ENCODE measurements around the gene SLC5A6. TPM values are rescaled to one million over a fixed set of nuclear protein-coding genes. Genes with fewer than 3 reads are reported as not detected.

Gene SLC5A6
- total RNA-seq, 1 experiment from 2014 or later = 122 TPM

DNA sequence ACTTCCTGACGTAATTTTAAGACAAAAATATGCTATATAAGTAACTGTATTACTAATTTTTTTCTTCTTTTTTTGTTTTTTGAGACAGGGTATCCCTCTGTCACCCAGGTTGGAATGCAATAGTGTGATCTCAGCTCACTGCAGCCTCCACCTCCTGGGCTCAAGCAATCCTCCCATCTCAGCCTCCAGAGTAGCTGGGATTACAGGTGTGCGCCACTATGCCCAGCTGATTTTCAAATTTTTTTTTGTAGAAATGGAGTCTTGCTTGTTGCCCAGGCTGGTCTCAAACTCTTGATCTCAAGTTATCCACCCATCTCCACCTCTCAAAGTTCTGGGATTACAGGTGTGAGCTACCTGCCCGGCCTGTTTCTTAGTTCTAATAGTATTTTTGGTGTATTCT, 33.6 kb downstream of the SLC5A6 start:
- Mint-ChIP-seq H3K4me1 (peaks cover 0 to 3% of the 10 kb centered on the region in 2 experiments; a peak in 1 of 4 replicates), H3K27me3 (ENCODE audit: low read depth) (peaks cover 11% of the 10 kb centered on the region), H3K4me3 (no peak overlapping the region), H3K9me3 (no peaks in the 10 kb centered on the region), H3K27ac (no peak overlapping the region), H3K36me3 (ENCODE audit: insufficient read depth in 1 of 3, low read depth in 3 of 3) (no peaks in the 10 kb centered on the region)
- Histone ChIP-seq H3K27me3 (ENCODE audit: insufficient read depth, low read length) (no peaks in the 10 kb centered on the region), H3K9me3 (ENCODE audit: control insufficient read depth, low read depth, low read length) (no peaks in the 10 kb centered on the region), H4K8ac (replicated peaks; ENCODE audit: insufficient read length, low read depth, low read length) (no peak overlapping the region), H2BK5ac (ENCODE audit: insufficient read length, low read length) (no peak overlapping the region), H3K18ac (ENCODE audit: insufficient read length, low read depth, low read length) (no peak overlapping the region), H3K9ac (ENCODE audit: extremely low read depth, insufficient read length, low read length) (no peak overlapping the region), H3K27ac (ENCODE audit: insufficient read length, low read depth, low read length) (no peak overlapping the region), H3K79me1 (ENCODE audit: insufficient read depth, low read depth, low read length, poor library complexity, severe bottlenecking) (no peaks in the 10 kb centered on the region), H3K14ac (ENCODE audit: insufficient read depth, low read length) (no peak overlapping the region), H3K23ac (ENCODE audit: insufficient read length, low read depth, low read length) (no peak overlapping the region), H2AK5ac (ENCODE audit: insufficient read length, low read length) (no peak overlapping the region), H3T11ph (ENCODE audit: low read length) (no peak overlapping the region), H4K91ac (ENCODE audit: insufficient read length, low read depth, low read length) (no peak overlapping the region), H2BK15ac (ENCODE audit: low read depth, low read length) (no peak overlapping the region), H3K23me2 (ENCODE audit: insufficient read length, low read depth, low read length, poor library complexity, severe bottlenecking) (no peaks in the 10 kb centered on the region), H4K5ac (ENCODE audit: insufficient read length, low read depth, low read length) (no peak overlapping the region), H3K4ac (ENCODE audit: low read depth, low read length) (no peak overlapping the region), H3K4me1 (ENCODE audit: insufficient read depth, low read length) (no peaks in the 10 kb centered on the region), H2AFZ (ENCODE audit: low read length) (no peak overlapping the region), H2BK120ac (ENCODE audit: low read depth, low read length, poor library complexity, severe bottlenecking) (no peak overlapping the region), H3K4me2 (ENCODE audit: insufficient read depth, insufficient read length, low read length) (no peak overlapping the region), H3K56ac (ENCODE audit: insufficient read length, low read depth, low read length) (no peak overlapping the region), H2BK20ac (ENCODE audit: low read depth, low read length, poor library complexity, severe bottlenecking) (no peak overlapping the region), H4K20me1 (ENCODE audit: control insufficient read depth, insufficient read depth, insufficient read length) (no peaks in the 10 kb centered on the region), H3K79me2 (ENCODE audit: insufficient read depth, low read length) (no peaks in the 10 kb centered on the region), H2BK12ac (ENCODE audit: insufficient read length, low read depth, low read length) (no peak overlapping the region)
- no CpG with 5 or more reads among the region's 3 CpGs for WGBS (ENCODE audit: extremely low coverage, insufficient read length, low lambda C conversion rate)
- no peak for DNase-seq
- no peak for TF ChIP-seq CTCF (conservative IDR thresholded peaks at IDR 0.05)
